ENCODE measurements around the gene SEMA3E.

SEMA3E gene

DNA sequence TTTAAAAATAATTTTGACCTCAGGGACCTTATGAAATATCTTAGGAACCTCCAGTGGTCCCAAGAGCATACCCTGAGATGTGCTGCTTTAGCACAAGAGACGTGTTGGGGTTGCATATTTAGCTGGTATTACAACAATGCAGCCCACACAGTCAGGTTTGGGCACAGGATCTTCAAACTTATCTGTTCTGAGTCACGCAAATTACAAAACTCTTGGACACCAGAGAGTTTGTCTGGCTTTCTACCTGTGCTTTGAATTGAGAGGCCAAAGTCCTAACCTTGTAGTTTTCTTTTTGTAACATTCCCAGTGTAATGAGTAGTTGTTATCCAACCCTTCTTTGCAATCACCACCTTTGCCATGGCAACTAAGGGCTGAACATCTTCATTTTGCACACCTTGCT, 322.7 kb downstream of the SEMA3E start:
- in situ Hi-C loops (cut with MboI; ENCODE audit: low sequenced_read_pairs, unreplicated experiment): no loop called here
- no peak for DNase-seq (ENCODE audit: low spot score)
- TF ChIP-seq, protein P1, sequence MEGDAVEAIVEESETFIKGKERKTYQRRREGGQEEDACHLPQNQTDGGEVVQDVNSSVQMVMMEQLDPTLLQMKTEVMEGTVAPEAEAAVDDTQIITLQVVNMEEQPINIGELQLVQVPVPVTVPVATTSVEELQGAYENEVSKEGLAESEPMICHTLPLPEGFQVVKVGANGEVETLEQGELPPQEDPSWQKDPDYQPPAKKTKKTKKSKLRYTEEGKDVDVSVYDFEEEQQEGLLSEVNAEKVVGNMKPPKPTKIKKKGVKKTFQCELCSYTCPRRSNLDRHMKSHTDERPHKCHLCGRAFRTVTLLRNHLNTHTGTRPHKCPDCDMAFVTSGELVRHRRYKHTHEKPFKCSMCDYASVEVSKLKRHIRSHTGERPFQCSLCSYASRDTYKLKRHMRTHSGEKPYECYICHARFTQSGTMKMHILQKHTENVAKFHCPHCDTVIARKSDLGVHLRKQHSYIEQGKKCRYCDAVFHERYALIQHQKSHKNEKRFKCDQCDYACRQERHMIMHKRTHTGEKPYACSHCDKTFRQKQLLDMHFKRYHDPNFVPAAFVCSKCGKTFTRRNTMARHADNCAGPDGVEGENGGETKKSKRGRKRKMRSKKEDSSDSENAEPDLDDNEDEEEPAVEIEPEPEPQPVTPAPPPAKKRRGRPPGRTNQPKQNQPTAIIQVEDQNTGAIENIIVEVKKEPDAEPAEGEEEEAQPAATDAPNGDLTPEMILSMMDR (IDR thresholded peaks at IDR 0.05; ENCODE audit: borderline replicate concordance, control extremely low read depth, extremely low read depth, insufficient read depth, missing control alignments): no peak

DNA sequence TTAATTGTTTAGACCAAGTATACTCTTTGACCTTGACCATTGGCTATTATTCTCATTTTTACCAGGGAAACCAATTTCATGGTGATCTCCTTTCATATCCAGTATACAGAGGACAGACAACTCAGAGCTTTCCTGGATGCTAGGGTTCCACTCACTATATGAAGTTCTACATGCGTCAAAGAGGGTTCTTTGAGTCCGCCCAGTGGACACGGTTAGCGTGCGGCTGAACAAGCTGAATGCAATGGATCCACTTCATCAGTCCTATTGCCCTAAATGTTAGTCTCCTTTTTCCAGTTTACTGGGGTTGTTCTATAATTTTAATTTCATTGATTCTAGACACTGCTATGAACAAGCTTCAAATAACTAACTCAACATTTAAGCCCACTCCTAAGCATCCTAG, 323.9 kb downstream of the SEMA3E start:
- in situ Hi-C loops (cut with MboI; ENCODE audit: low sequenced_read_pairs, unreplicated experiment): no loop called here
- TF ChIP-seq, protein P1 (IDR thresholded peaks at IDR 0.05; ENCODE audit: borderline replicate concordance, control extremely low read depth, extremely low read depth, insufficient read depth, missing control alignments): no peak
- DNase-seq (ENCODE audit: low spot score): no peak

DNA sequence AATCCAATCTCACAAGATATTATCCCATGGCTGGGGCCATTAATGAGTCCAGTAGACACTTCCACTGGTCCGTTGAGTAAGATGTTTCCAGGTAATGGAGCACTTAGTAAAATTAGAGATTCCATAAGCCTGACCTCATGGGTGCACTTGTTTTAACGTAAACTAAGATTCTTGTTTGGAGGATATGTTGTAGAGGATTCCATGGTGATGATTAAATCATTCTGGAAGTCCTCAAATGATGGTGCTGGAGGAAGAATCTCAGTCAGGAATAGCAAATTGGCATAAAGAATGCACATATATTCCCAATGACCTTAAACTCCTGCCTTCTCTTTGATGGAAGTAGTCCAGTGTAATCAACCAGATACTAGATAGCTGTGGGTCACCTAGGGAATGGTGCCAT, 324.3 kb downstream of the SEMA3E start:
- DNase-seq (ENCODE audit: low spot score): no peak
- TF ChIP-seq, protein P1 (IDR thresholded peaks at IDR 0.05; ENCODE audit: borderline replicate concordance, control extremely low read depth, extremely low read depth, insufficient read depth, missing control alignments): no peak
- in situ Hi-C loops (cut with MboI; ENCODE audit: low sequenced_read_pairs, unreplicated experiment): no loop called here

DNA sequence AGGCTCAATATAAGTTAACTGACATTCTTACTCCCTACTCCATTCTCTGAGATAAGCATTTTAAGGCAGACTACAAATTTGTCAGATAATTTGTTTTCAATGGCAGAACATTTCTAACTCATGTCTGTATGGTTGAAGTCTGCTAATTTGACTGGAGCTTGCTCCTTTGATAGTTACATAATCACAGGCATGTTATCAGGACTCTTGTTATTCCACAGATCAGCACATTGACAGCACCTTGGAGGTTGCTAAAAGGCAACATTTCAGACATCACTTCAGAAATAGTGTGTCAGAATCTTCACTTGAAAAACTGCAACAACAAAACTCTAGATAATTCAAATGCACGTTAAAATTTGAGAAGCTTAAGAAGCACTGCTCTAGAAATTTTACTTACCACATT, 327.9 kb downstream of the SEMA3E start:
- TF ChIP-seq, protein P1 (IDR thresholded peaks at IDR 0.05; ENCODE audit: borderline replicate concordance, control extremely low read depth, extremely low read depth, insufficient read depth, missing control alignments): no peak
- in situ Hi-C loops (cut with MboI; ENCODE audit: low sequenced_read_pairs, unreplicated experiment): no loop called here
- DNase-seq (ENCODE audit: low spot score): no peak

DNA sequence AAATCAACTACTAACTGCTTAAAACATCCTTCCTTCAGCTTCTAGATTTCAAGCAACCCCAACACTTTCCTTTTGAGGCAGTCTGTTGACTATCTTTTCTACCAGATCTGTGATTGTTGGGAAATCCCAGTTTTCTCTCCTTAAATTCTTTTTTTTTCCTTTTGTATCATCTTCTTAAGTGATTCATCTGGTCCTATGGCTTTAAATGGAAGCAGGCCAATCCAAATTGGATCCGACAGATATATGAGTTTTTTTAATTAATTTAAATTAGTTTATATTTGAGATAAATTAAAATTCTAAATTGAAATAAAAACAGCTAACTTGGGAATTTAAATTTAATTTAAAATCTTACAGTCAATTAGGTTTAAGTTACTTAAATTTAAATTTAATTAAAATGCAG, 335.0 kb downstream of the SEMA3E start:
- DNase-seq (ENCODE audit: low spot score): no peak
- in situ Hi-C loops (cut with MboI; ENCODE audit: low sequenced_read_pairs, unreplicated experiment): no loop called here
- TF ChIP-seq, protein P1 (IDR thresholded peaks at IDR 0.05; ENCODE audit: borderline replicate concordance, control extremely low read depth, extremely low read depth, insufficient read depth, missing control alignments): no peak

Data from GM13976 (cell line).